GM12874 (cell line): ENCODE measurements around the gene ZNF879.

Source experiments
- TF ChIP-seq, protein P1 (sequence below): IDR thresholded peaks from 2 replicates; pipeline ENCODE4 v1.5.1; 2011; ENCODE audit warnings: low read depth, mild to moderate bottlenecking, control low read depth, low read length, moderate library complexity; ENCODE audit not compliant: insufficient read depth

The ZNF879 gene

DNA sequence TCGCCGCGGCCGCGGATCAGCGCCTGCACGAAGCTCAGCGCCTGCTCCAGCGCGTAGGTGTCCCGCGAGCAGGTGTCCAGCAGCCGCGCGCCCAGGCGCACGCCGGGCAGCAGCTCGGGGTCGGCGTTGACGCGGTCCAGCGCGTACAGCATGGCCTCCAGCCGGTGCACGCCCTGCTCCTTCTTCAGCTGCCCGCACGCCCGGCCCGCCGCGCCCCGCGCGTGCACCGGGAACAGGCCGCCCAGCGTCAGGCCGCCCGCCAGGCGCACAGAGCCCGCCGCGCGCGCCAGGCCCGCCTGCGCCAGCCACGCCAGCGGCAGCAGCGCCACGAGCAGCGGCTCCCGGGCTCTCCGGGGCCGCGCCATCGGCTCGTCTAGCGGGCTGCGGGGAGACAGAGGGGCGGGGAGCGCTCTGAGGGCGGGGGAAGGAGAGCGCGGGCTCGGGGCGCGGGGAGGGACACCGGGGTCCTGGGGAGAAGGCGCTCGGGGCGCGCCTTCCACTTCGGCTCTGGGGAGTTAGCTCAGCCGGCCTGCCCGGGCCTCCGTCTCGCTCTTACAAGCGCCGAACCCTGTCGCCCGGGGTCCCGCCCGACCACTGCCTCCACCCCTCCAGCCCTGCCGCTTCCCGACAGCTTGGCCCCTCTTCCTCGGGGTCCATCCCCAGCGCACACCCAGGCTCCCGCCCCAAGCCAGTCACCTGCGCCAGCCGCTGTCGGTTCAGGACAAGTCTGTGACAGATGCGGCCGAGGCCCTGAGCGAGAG is 28.8 kb upstream of the ZNF879 start, which contains the start of gene GRM6:
Gene GRM6, minus strand, starts transcription at position 741 of the 761 bp plus-strand sequence. Its CDS starts 376 bp downstream, at position 365.
- TF ChIP-seq, protein P1, sequence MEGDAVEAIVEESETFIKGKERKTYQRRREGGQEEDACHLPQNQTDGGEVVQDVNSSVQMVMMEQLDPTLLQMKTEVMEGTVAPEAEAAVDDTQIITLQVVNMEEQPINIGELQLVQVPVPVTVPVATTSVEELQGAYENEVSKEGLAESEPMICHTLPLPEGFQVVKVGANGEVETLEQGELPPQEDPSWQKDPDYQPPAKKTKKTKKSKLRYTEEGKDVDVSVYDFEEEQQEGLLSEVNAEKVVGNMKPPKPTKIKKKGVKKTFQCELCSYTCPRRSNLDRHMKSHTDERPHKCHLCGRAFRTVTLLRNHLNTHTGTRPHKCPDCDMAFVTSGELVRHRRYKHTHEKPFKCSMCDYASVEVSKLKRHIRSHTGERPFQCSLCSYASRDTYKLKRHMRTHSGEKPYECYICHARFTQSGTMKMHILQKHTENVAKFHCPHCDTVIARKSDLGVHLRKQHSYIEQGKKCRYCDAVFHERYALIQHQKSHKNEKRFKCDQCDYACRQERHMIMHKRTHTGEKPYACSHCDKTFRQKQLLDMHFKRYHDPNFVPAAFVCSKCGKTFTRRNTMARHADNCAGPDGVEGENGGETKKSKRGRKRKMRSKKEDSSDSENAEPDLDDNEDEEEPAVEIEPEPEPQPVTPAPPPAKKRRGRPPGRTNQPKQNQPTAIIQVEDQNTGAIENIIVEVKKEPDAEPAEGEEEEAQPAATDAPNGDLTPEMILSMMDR = no peak

DNA sequence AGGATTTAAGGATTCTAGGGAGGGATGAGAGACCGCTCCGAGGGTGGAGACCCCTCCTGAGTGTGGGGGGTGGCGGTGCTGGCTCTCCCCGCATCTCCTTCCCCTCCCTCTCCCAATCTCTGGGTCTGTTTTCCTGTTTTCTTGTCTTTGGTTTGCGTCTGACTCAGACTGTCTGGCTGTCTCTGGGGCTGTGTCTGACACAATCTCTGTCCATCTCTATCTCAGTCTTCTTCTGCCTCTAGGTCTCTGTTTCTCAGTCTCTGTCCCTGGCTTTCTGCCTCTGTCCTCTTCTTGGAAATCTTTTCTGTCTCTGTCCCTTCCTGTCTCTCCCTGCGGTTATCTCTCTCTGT is 28.3 kb upstream of the ZNF879 start:
- TF ChIP-seq, protein P1 = no peak

DNA sequence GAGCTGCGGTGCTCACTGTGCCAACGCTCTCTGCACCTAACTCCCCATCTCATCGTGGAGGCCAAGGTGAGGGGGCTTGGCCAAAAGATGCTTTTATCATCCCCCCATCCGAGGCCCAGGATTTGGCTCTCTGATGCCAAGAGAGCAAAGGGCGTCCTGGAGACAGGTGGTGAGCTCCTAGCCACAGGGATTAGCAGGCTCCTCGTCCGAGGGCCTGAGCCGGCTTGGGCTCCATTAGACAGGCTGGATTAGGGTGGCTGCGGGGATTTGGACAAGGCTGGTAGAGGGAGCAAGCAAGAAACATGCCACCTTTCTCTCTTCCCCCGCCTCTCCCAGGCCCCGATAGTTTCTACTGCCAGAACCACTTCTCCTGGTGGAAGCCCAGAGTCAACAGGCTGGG is 27.4 kb upstream of the ZNF879 start:
- TF ChIP-seq, protein P1 = no peak

GRCh38 chr5:178997191-178997590 is 26.4 kb upstream of the ZNF879 start:
- TF ChIP-seq, protein P1 = no peak

DNA sequence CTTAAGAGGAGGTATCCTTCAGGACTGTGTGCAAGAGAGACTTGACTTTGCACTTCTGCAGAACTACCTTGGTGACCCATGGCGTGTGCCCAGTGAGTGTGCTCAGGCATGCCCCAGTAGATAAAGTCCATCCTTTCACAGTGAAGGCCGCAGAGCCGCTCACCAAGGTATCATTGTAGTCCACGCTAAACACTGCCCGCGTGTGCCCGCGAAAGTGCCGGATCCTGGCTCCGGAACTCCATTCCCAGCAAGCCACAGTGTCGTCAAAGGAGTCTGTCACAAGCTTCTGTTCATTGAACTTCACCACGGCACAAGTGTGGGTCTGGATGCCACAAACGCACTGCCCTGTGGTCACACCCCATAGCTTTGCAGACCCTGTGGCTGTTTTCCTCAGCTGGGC is 25.2 kb upstream of the ZNF879 start:
- TF ChIP-seq, protein P1 = no peak

DNA sequence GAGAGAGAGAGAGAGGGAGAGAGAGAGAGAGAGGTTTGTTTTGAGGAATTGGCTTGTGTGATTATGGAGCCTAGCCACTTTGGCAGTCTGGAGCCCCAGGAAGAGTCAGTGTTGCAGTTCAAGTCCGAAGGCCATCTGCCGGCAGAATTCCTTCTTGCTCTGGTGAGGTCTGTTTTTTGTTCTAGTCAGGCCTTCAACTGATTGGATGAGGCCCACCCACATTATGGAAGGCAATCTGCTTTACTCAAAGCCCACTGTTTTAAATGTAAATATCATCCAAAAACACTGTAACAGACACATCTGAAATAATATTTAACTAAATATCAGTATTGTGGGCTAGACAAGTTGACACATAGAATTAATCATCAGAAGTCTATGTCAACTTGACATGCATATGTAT is 17.0 kb upstream of the ZNF879 start:
- TF ChIP-seq, protein P1 = no peak

DNA sequence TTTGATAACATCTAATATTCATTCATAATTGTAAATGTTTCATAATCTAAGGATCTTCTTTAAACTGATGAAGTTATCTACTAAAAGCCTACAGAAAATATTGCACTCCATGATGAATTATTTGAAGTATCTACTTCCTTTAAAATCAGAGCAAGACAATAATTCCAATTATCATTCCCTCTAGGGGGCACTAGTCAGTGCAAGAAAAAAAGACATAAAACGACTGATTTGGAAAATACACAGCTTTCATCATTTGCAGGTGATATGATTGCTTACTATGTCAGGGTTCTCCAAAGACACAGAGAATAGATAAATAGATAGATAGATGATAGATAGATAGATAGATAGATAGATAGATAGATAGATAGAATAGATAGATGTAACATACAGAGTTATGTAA is 14.9 kb upstream of the ZNF879 start:
- TF ChIP-seq, protein P1 = no peak
